Measurements from ENCODE around the gene PLP1. TPM values are rescaled to one million over a fixed set of nuclear protein-coding genes. Genes with fewer than 3 reads are reported as not detected.
A peak's percentile ranks its signal among the peaks of the same experiment; 100 is the strongest.

The PLP1 gene
- total RNA-seq, 1 experiment from 2014 or later: 88.3 TPM

DNA sequence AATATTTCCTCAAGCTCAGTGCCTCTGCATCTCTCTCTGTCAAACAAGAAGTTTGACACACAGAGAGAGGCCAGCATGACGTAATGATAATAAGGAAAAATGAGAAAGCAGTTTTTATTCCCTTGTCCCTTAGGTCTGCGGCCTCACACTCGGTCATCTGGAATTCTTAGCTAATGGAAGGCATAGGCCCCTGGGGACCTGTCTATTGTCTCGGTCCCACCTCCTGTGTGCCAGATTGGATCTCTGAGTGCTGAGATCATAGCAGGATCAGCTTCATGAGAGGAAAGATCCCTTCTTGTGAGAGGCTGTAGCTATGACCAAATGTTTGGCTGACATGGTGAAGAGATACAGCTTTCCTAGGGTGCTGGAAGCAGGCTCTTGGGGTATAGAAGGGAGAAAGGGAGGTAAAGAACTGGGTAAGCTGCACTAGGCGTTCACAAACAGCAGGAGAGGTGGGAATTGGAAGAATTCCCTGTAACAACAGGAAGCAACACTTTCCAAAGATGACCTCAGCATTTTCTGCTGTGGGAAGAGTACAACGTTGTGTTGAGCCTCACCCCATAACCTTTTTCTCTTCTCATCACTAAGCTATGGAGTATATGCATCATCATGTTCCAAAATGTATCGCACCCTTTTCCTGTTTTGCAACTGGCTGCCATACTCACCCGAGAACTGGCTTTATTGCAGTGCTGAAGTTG is 45.7 kb upstream of the PLP1 start:
- Histone ChIP-seq H2AK5ac (ENCODE audit: insufficient read length, low read length) (no peak overlapping the region), H3K9me3 (ENCODE audit: control insufficient read depth, low read depth, low read length) (no peaks in the 10 kb centered on the region), H3K4ac (ENCODE audit: low read depth, low read length) (no peak overlapping the region), H4K8ac (replicated peaks; ENCODE audit: insufficient read length, low read depth, low read length) (no peak overlapping the region), H3K18ac (ENCODE audit: insufficient read length, low read depth, low read length) (no peak overlapping the region), H3K27ac (ENCODE audit: insufficient read length, low read depth, low read length) (no peak overlapping the region), H3K14ac (ENCODE audit: insufficient read depth, low read length) (no peak overlapping the region), H3K4me2 (ENCODE audit: insufficient read depth, insufficient read length, low read length) (no peak overlapping the region), H2BK5ac (ENCODE audit: insufficient read length, low read length) (no peak overlapping the region), H3K23ac (ENCODE audit: insufficient read length, low read depth, low read length) (no peak overlapping the region), H3T11ph (ENCODE audit: low read length) (no peak overlapping the region), H2BK12ac (ENCODE audit: insufficient read length, low read depth, low read length) (no peak overlapping the region), H3K56ac (ENCODE audit: insufficient read length, low read depth, low read length) (no peak overlapping the region), H3K79me2 (ENCODE audit: insufficient read depth, low read length) (no peaks in the 10 kb centered on the region), H3K9ac (ENCODE audit: extremely low read depth, insufficient read length, low read length) (no peak overlapping the region), H3K23me2 (ENCODE audit: insufficient read length, low read depth, low read length, poor library complexity, severe bottlenecking) (no peaks in the 10 kb centered on the region), H3K79me1 (ENCODE audit: insufficient read depth, low read depth, low read length, poor library complexity, severe bottlenecking) (no peaks in the 10 kb centered on the region), H4K91ac (ENCODE audit: insufficient read length, low read depth, low read length) (no peak overlapping the region), H3K4me1 (ENCODE audit: insufficient read depth, low read length) (peaks cover 20% of the 10 kb centered on the region; the same call in 1 of the 2 replicates), H2BK15ac (ENCODE audit: low read depth, low read length) (no peak overlapping the region), H4K5ac (ENCODE audit: insufficient read length, low read depth, low read length) (no peak overlapping the region), H4K20me1 (ENCODE audit: control insufficient read depth, insufficient read depth, insufficient read length) (no peaks in the 10 kb centered on the region), H2BK20ac (ENCODE audit: low read depth, low read length, poor library complexity, severe bottlenecking) (no peak overlapping the region), H2BK120ac (ENCODE audit: low read depth, low read length, poor library complexity, severe bottlenecking) (no peak overlapping the region), H2AFZ (ENCODE audit: low read length) (no peak overlapping the region), H3K27me3 (ENCODE audit: insufficient read depth, low read length) (no peaks in the 10 kb centered on the region)
- H3K4me3 Mint-ChIP-seq: no peak overlapping the region
- H3K27me3 Mint-ChIP-seq (ENCODE audit: low read depth): peaks cover 11% of the 10 kb centered on the region
- no peak for DNase-seq
- no CpG with 5 or more reads among the region's 8 CpGs for WGBS (ENCODE audit: extremely low coverage, insufficient read length, low lambda C conversion rate)
- H3K9me3 Mint-ChIP-seq: peaks cover 0 to 44% of the 10 kb centered on the region in 2 experiments; a peak in 2 of 5 replicates
- H3K36me3 Mint-ChIP-seq (ENCODE audit: insufficient read depth in 1 of 3, low read depth in 3 of 3): no peaks in the 10 kb centered on the region; a peak in 1 of 7 replicates
- no peak for TF ChIP-seq CTCF (conservative IDR thresholded peaks at IDR 0.05)
- H3K27ac Mint-ChIP-seq: peak overlapping the region in 1 of 3 experiments; percentile 91; a peak in 3 of 7 replicates
- peaks cover 59 to 67% of the 10 kb centered on the region in 2 experiments for H3K4me1 Mint-ChIP-seq

Data from H9 (cell line).